ENCODE data around the gene LMOD2.

Gene LMOD2

GRCh38 chr7:123653162-123653561 is 2.5 kb upstream of the LMOD2 start:
- Histone ChIP-seq H3K4me3 (ENCODE audit: low read depth, low read length) (no peak overlapping the region), H3K27me3 (no peaks in the 10 kb centered on the region), H3K9me3 (no peaks in the 10 kb centered on the region), H3K36me3 (no peaks in the 10 kb centered on the region), H3K4me1 (peaks cover 5% of the 10 kb centered on the region; the same call in 1 of the 2 replicates)
- TF ChIP-seq, protein P1, sequence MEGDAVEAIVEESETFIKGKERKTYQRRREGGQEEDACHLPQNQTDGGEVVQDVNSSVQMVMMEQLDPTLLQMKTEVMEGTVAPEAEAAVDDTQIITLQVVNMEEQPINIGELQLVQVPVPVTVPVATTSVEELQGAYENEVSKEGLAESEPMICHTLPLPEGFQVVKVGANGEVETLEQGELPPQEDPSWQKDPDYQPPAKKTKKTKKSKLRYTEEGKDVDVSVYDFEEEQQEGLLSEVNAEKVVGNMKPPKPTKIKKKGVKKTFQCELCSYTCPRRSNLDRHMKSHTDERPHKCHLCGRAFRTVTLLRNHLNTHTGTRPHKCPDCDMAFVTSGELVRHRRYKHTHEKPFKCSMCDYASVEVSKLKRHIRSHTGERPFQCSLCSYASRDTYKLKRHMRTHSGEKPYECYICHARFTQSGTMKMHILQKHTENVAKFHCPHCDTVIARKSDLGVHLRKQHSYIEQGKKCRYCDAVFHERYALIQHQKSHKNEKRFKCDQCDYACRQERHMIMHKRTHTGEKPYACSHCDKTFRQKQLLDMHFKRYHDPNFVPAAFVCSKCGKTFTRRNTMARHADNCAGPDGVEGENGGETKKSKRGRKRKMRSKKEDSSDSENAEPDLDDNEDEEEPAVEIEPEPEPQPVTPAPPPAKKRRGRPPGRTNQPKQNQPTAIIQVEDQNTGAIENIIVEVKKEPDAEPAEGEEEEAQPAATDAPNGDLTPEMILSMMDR (IDR thresholded peaks at IDR 0.05; ENCODE audit: low read depth, low read length) = no peak
- no peak for DNase-seq

GRCh38 chr7:123656544-123657303 is 1.1 kb downstream of the LMOD2 start:
- TF ChIP-seq, protein P1 (IDR thresholded peaks at IDR 0.05; ENCODE audit: low read depth, low read length) = no peak
- Histone ChIP-seq H3K4me3 (ENCODE audit: low read depth, low read length) (no peak overlapping the region), H3K4me1 (0 out of 2 replicates have a peak, but pooled peaks cover 3% of the 10 kb centered on the region), H3K9me3 (no peaks in the 10 kb centered on the region), H3K36me3 (no peaks in the 10 kb centered on the region), H3K27me3 (no peaks in the 10 kb centered on the region)
- no peak for DNase-seq

- no peaks in the 10 kb centered on the region for H3K27me3 ChIP-seq
- no peaks in the 10 kb centered on the region for H3K9me3 ChIP-seq
- DNase-seq = no peak
- H3K4me1 ChIP-seq = 0 out of 2 replicates have a peak, but pooled peaks cover 3% of the 10 kb centered on the region
- H3K4me3 ChIP-seq (ENCODE audit: low read depth, low read length) = no peak overlapping the region
- H3K36me3 ChIP-seq = no peaks in the 10 kb centered on the region
- TF ChIP-seq, protein P1 (IDR thresholded peaks at IDR 0.05; ENCODE audit: low read depth, low read length) = no peak
Measured at GRCh38 chr7:123657304-123657685, 1.6 kb downstream of the LMOD2 start.

GRCh38 chr7:123658023-123658422 is 2.4 kb downstream of the LMOD2 start:
- H3K27me3 ChIP-seq = no peaks in the 10 kb centered on the region
- no peak overlapping the region for H3K4me3 ChIP-seq (ENCODE audit: low read depth, low read length)
- DNase-seq = no peak
- TF ChIP-seq, protein P1 (IDR thresholded peaks at IDR 0.05; ENCODE audit: low read depth, low read length) = no peak
- H3K36me3 ChIP-seq = no peaks in the 10 kb centered on the region
- no peaks in the 10 kb centered on the region for H3K9me3 ChIP-seq
- 0 out of 2 replicates have a peak, but pooled peaks cover 3% of the 10 kb centered on the region for H3K4me1 ChIP-seq

GRCh38 chr7:123660514-123661354 is 5.1 kb downstream of the LMOD2 start:
- no peaks in the 10 kb centered on the region for H3K9me3 ChIP-seq
- H3K27me3 ChIP-seq = no peaks in the 10 kb centered on the region
- TF ChIP-seq, protein P1 (IDR thresholded peaks at IDR 0.05; ENCODE audit: low read depth, low read length) = no peak
- no peak for DNase-seq
- no peaks in the 10 kb centered on the region for H3K36me3 ChIP-seq
- peaks cover 9% of the 10 kb centered on the region for H3K4me1 ChIP-seq
- no peak overlapping the region for H3K4me3 ChIP-seq (ENCODE audit: low read depth, low read length)
